GM12878 (cell line): ENCODE measurements around the gene MAN2A1. TPM values are rescaled to one million over a fixed set of nuclear protein-coding genes. Genes with fewer than 3 reads are reported as not detected.

Experiments used
- ATAC-seq: fragments of 200-7000 bp; cut with Tn5 transposase; 3 replicates; pipeline ENCODE4 v1.9.1; 2020; ENCODE audit warnings: mild to moderate bottlenecking, moderate library complexity
- BruUV-seq: library from RNA; stranded (reverse); fragments of 400-500 nt; replicated peaks from 2 replicates; lab custom pipeline; 2021; lab: Mats Ljungman, UMichigan
- CTCF ChIA-PET: fragments of 300-600 bp; sonication (Branson Sonifier 250); formaldehyde crosslinking; extraction: SDS; loops from one replicate; lab custom pipeline; 2021; ENCODE audit warnings: inconsistent platforms; lab: Yijun Ruan, JAX
- POLR2A ChIA-PET: fragments of 350-600 bp; formaldehyde crosslinking; extraction: SDS; loops from one replicate; lab custom pipeline; 2021; ENCODE audit warnings: inconsistent platforms; lab: Charles Lee
- RAD21 ChIA-PET: fragments of 300-600 bp; sonication (Branson Sonifier 250); formaldehyde crosslinking; loops from one replicate; lab custom pipeline; 2023; ENCODE audit warnings: antibody characterized with exemption; ENCODE audit not compliant: unreplicated experiment; lab: Charles Lee
- SMC1A ChIA-PET: fragments of 300-600 bp; sonication (Branson Sonifier 250); formaldehyde crosslinking; loops from one replicate; lab custom pipeline; 2023; ENCODE audit not compliant: unreplicated experiment, uncharacterized antibody; lab: Charles Lee
- DNase-seq: peaks from one replicate; pipeline ENCODE4 v3.0.0-alpha.2; 2011; ENCODE audit warnings: low read depth, low spot score
- FAIRE-seq: peaks from 3 replicates; lab custom pipeline; 2011; peaks lifted over from hg19 to GRCh38; lab: Jason Lieb, UNC
- H2AFZ ChIP-seq: 2 replicates; pipeline ENCODE4 v1.6.0; 2011; ENCODE audit warnings: low read depth, low read length, control low read depth; ENCODE audit not compliant: control insufficient read depth
- H3K27ac ChIP-seq: 2 replicates; pipeline ENCODE4 v1.5.1; 2011; ENCODE audit warnings: control low read depth; ENCODE audit not compliant: control insufficient read depth, insufficient read depth
- H3K27me3 ChIP-seq, 2 experiments: replicated peaks in 1 of 2; 2 replicates each; pipeline versions ENCODE4 v1.6.0 to v1.6.1; 2011; ENCODE audit warnings: low read length in 1 of 2; ENCODE audit not compliant: control insufficient read depth in 2 of 2, insufficient read depth in 2 of 2
- H3K36me3 ChIP-seq, 2 experiments: 2 replicates each; pipeline ENCODE4 v1.5.1; 2011; ENCODE audit warnings: low read length in 1 of 2; ENCODE audit not compliant: control insufficient read depth in 2 of 2, insufficient read depth in 2 of 2
- H3K4me1 ChIP-seq: 2 replicates; pipeline ENCODE4 v1.6.1; 2011; ENCODE audit warnings: mild to moderate bottlenecking, low read length, moderate library complexity, mixed read lengths; ENCODE audit not compliant: control insufficient read depth, insufficient read depth
- H3K4me2 ChIP-seq: 2 replicates; pipeline ENCODE4 v1.6.0; 2011; ENCODE audit warnings: control low read depth; ENCODE audit not compliant: control insufficient read depth, insufficient read depth
- H3K4me3 ChIP-seq: fragments of 200-600 bp; sonication (generic); 2 replicates; pipeline ENCODE4 v1.5.1; 2016
- H3K79me2 ChIP-seq: 2 replicates; pipeline ENCODE4 v1.6.0; 2011; ENCODE audit warnings: low read length; ENCODE audit not compliant: control insufficient read depth, insufficient read depth
- H3K9ac ChIP-seq: 2 replicates; pipeline ENCODE4 v1.8.0; 2011; ENCODE audit warnings: low read length, control low read depth, mixed read lengths; ENCODE audit not compliant: control insufficient read depth, insufficient read depth
- H3K9me3 ChIP-seq: replicated peaks from 3 replicates; pipeline ENCODE4 v1.5.1; 2011; ENCODE audit warnings: mild to moderate bottlenecking, low read length; ENCODE audit not compliant: control insufficient read depth, insufficient read depth
- H4K20me1 ChIP-seq: 2 replicates; pipeline ENCODE4 v1.6.0; 2011; ENCODE audit not compliant: control insufficient read depth, insufficient read depth
- ATF7 ChIP-seq: fragments of 450-650 bp; IDR thresholded peaks from 2 replicates; pipeline ENCODE4 v1.6.1; 2016; ENCODE audit warnings: low read depth, mild to moderate bottlenecking
- BCL11A ChIP-seq: IDR thresholded peaks from 2 replicates; pipeline ENCODE4 v1.6.1; 2011; ENCODE audit warnings: low read depth, low read length
- CBX3 ChIP-seq: fragments of 200-600 bp; sonication (generic); IDR thresholded peaks from 2 replicates; pipeline ENCODE4 v1.6.1; 2016; ENCODE audit warnings: low read depth, borderline replicate concordance
- CREM ChIP-seq: IDR thresholded peaks from 2 replicates; pipeline ENCODE4 v1.6.1; 2014; ENCODE audit warnings: antibody characterized with exemption, low read depth
- FOS ChIP-seq: IDR thresholded peaks from 3 replicates; pipeline ENCODE4 v1.6.1; 2011; ENCODE audit warnings: borderline replicate concordance; ENCODE audit not compliant: insufficient read length; ENCODE audit errors: extremely low read depth
- GATAD2B ChIP-seq: fragments of 450-650 bp; conservative IDR thresholded peaks from 2 replicates; pipeline ENCODE4 v1.6.1; 2017; ENCODE audit warnings: low read depth, mild to moderate bottlenecking, moderate library complexity
- HDAC2 ChIP-seq: fragments of 200-600 bp; sonication (generic); IDR thresholded peaks from 2 replicates; pipeline ENCODE4 v1.6.1; 2017
- NR2F1 ChIP-seq: fragments of 450-650 bp; conservative IDR thresholded peaks from 2 replicates; pipeline ENCODE4 v1.6.1; 2017; ENCODE audit warnings: mild to moderate bottlenecking
- SREBF1 ChIP-seq: IDR thresholded peaks from 2 replicates; pipeline ENCODE4 v1.6.1; 2012; ENCODE audit warnings: mild to moderate bottlenecking, low read length
- STAT3 ChIP-seq: IDR thresholded peaks from 2 replicates; pipeline ENCODE4 v1.6.1; 2011; ENCODE audit warnings: low read depth, low read length, improper control_type of control experiment
- TCF12 ChIP-seq: IDR thresholded peaks from 2 replicates; pipeline ENCODE4 v1.6.1; 2011; ENCODE audit warnings: low read depth, mild to moderate bottlenecking, low read length
- WGBS: methylation state at CpG from one replicate; pipeline ENCODE4 v1.1.6; 2016; ENCODE audit warnings: low lambda C conversion rate; ENCODE audit not compliant: insufficient replicate concordance, insufficient coverage; ENCODE audit errors: missing lambda C conversion rate; 5-methylcytosine and 5-hydroxymethylcytosine counted together
- in situ Hi-C: fragments of 300-500 bp; cut with MboI; formaldehyde crosslinking; loops from 9 replicates; pipeline ENCODE4 v1.14.3; 2018; ENCODE audit warnings: mixed read lengths
- intact Hi-C: fragments of 100-400 bp; cut with micrococcal nuclease; formaldehyde crosslinking; loops from one replicate; pipeline ENCODE4 v1.14.2; 2022; ENCODE audit not compliant: unreplicated experiment
- polyA plus RNA-seq, 11 experiments: library from polyadenylated mRNA; depleted of rRNA in 4 of 11; unstranded in 6 of 11; stranded (reverse) in 5 of 11; fragments of >200 nt; fragmentation: Nextera tagmentation in 4 of 11; fragmentation: Illumina TruSeq in 1 of 11; extraction: Ambion mirVana in 4 of 11; extraction: Trizol in 1 of 11; gene quantifications; 1 replicate in 1 of 11; 2 replicates in 10 of 11; pipeline versions ENCODE4 v1.2.1 to v1.2.3, GENCODE V29; 2011 to 2016; ENCODE audit warnings: inconsistent platforms in 2 of 11, missing spikeins in 2 of 11, low read depth in 1 of 11
- total RNA-seq, 4 experiments: library from RNA; depleted of rRNA in 3 of 4; stranded (reverse); fragments of >200 nt in 3 of 4; fragmentation: Illumina TruSeq in 1 of 4; extraction: Trizol in 1 of 4; gene quantifications; 2 replicates each; pipeline versions ENCODE4 v1.2.1 to v1.2.3, GENCODE V29; 2013 to 2021
- TF ChIP-seq, protein P1 (sequence below): fragments of 450-650 bp; IDR thresholded peaks from 2 replicates; pipeline ENCODE4 v1.6.1; 2017; ENCODE audit warnings: mild to moderate bottlenecking, moderate library complexity
- TF ChIP-seq, protein P2 (sequence below): fragments of 450-650 bp; IDR thresholded peaks from 2 replicates; pipeline ENCODE4 v1.6.1; 2017; ENCODE audit warnings: borderline replicate concordance

The MAN2A1 gene
- total and polyA plus RNA-seq, 10 of the 15 experiments (the other 5 are each of a cell fraction or from before 2014, with no cell fraction given) = 4.2 to 27.9 (median 10.5) TPM

DNA sequence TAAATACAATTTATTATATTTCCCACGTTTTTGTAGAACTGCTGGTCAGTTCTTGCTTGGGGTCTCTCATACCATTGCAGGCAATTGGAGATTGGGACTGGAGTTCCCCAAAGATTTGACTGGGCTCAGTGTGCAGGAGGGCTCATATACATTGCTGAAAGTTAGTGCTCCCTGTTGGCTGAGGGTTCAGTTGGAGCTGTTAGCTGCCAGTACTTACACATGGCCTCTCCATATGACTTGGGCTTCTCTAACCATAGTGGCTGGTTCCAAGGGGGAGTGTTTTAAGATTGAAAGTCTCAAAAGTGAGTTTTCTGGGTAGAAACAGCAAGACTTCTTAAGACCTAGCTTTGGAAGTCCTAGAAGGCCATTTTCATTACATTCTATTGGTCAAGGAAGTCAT lies 102.9 kb downstream of the MAN2A1 start:
- FAIRE-seq (no peak), DNase-seq (no peak), ATAC-seq (no peak)
- ChIA-PET RAD21 (no interaction called here), CTCF (interaction anchor here (0.5 kb wide), 1 partner anchor 930 kb away, joined by 3 read pairs; no protein-coding TSS in a partner anchor), SMC1A (no interaction called here), POLR2A (interaction anchor here (0.7 kb wide), 1 partner anchor 17 kb away, joined by 3 read pairs; no protein-coding TSS in a partner anchor)
- Histone ChIP-seq H4K20me1 (no peaks in the 10 kb centered on the region), H3K27ac (no peak overlapping the region), H3K79me2 (no peaks in the 10 kb centered on the region), H3K4me3 (no peak overlapping the region), H3K9ac (no peak overlapping the region), H3K9me3 (no peaks in the 10 kb centered on the region), H2AFZ (no peak overlapping the region), H3K36me3 (peaks cover 0 to 7% of the 10 kb centered on the region in 2 experiments; a peak in 2 of 4 replicates), H3K4me1 (no peaks in the 10 kb centered on the region), H3K4me2 (no peak overlapping the region), H3K27me3 (no peaks in the 10 kb centered on the region)
- TF ChIP-seq SREBF1 = no peak
- no peak for TF ChIP-seq NR2F1
- TF ChIP-seq, protein P1, sequence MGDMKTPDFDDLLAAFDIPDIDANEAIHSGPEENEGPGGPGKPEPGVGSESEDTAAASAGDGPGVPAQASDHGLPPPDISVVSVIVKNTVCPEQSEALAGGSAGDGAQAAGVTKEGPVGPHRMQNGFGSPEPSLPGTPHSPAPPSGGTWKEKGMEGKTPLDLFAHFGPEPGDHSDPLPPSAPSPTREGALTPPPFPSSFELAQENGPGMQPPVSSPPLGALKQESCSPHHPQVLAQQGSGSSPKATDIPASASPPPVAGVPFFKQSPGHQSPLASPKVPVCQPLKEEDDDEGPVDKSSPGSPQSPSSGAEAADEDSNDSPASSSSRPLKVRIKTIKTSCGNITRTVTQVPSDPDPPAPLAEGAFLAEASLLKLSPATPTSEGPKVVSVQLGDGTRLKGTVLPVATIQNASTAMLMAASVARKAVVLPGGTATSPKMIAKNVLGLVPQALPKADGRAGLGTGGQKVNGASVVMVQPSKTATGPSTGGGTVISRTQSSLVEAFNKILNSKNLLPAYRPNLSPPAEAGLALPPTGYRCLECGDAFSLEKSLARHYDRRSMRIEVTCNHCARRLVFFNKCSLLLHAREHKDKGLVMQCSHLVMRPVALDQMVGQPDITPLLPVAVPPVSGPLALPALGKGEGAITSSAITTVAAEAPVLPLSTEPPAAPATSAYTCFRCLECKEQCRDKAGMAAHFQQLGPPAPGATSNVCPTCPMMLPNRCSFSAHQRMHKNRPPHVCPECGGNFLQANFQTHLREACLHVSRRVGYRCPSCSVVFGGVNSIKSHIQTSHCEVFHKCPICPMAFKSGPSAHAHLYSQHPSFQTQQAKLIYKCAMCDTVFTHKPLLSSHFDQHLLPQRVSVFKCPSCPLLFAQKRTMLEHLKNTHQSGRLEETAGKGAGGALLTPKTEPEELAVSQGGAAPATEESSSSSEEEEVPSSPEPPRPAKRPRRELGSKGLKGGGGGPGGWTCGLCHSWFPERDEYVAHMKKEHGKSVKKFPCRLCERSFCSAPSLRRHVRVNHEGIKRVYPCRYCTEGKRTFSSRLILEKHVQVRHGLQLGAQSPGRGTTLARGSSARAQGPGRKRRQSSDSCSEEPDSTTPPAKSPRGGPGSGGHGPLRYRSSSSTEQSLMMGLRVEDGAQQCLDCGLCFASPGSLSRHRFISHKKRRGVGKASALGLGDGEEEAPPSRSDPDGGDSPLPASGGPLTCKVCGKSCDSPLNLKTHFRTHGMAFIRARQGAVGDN = no peak
- TF ChIP-seq, protein P2, sequence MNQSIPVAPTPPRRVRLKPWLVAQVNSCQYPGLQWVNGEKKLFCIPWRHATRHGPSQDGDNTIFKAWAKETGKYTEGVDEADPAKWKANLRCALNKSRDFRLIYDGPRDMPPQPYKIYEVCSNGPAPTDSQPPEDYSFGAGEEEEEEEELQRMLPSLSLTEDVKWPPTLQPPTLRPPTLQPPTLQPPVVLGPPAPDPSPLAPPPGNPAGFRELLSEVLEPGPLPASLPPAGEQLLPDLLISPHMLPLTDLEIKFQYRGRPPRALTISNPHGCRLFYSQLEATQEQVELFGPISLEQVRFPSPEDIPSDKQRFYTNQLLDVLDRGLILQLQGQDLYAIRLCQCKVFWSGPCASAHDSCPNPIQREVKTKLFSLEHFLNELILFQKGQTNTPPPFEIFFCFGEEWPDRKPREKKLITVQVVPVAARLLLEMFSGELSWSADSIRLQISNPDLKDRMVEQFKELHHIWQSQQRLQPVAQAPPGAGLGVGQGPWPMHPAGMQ = no peak
- no peak for TF ChIP-seq CREM
- no peak for TF ChIP-seq HDAC2
- TF ChIP-seq BCL11A = no peak
- no peak for TF ChIP-seq STAT3
- TF ChIP-seq GATAD2B = no peak
- TF ChIP-seq FOS = no peak
- no peak for TF ChIP-seq TCF12
- TF ChIP-seq ATF7 = no peak
- no peak for TF ChIP-seq CBX3
- no TSS peak for BruUV-seq
- intact Hi-C loops = no loop called here
- in situ Hi-C loops = no loop called here
- WGBS = 35% methylated on average over 1 of the region's 1 CpG
